ENCODE data around the gene ELMO1. TPM values are rescaled to one million over a fixed set of nuclear protein-coding genes. Genes with fewer than 3 reads are reported as not detected.

Gene ELMO1
- total RNA-seq, 1 donor from 2014 or later = 53.8 TPM

GRCh38 chr7:36875794-36876193 lies 572.9 kb downstream of the ELMO1 start:
- Histone ChIP-seq H3K27ac (no peak overlapping the region), H3K4me1 (no peaks in the 10 kb centered on the region), H3K36me3 (peaks cover 40% of the 10 kb centered on the region), H3K9me3 (no peaks in the 10 kb centered on the region), H3K27me3 (no peaks in the 10 kb centered on the region), H3K4me3 (no peak overlapping the region)
- intact Hi-C loops (cut with DNase I) = no loop called here
- TF ChIP-seq, protein P1, sequence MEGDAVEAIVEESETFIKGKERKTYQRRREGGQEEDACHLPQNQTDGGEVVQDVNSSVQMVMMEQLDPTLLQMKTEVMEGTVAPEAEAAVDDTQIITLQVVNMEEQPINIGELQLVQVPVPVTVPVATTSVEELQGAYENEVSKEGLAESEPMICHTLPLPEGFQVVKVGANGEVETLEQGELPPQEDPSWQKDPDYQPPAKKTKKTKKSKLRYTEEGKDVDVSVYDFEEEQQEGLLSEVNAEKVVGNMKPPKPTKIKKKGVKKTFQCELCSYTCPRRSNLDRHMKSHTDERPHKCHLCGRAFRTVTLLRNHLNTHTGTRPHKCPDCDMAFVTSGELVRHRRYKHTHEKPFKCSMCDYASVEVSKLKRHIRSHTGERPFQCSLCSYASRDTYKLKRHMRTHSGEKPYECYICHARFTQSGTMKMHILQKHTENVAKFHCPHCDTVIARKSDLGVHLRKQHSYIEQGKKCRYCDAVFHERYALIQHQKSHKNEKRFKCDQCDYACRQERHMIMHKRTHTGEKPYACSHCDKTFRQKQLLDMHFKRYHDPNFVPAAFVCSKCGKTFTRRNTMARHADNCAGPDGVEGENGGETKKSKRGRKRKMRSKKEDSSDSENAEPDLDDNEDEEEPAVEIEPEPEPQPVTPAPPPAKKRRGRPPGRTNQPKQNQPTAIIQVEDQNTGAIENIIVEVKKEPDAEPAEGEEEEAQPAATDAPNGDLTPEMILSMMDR (IDR thresholded peaks at IDR 0.05) = no peak
- DNase-seq (no peak), ATAC-seq (no peak)

DNA sequence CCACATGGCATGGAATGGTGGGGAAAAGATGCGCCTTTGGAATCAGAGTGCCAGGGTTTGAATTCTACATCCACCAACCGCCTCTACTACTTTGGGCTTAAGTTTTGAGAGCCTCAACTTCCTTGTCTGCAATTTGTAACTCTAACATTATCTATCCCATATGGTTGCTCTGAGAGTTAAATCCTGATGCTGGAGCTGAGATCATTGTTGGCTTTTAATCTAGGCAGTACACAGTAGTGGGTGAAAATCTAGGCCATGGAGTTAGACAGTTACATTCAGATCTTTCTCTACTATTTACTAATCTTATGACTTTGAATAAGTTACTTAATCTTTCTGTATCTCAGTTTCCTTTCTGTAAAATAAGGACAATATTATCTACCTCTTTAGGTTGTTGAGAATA lies 574.6 kb downstream of the ELMO1 start:
- Histone ChIP-seq H3K9me3 (no peaks in the 10 kb centered on the region), H3K36me3 (peaks cover 49% of the 10 kb centered on the region), H3K27me3 (no peaks in the 10 kb centered on the region), H3K4me1 (no peaks in the 10 kb centered on the region), H3K4me3 (no peak overlapping the region), H3K27ac (no peak overlapping the region)
- ATAC-seq = no peak
- TF ChIP-seq, protein P1 (IDR thresholded peaks at IDR 0.05) = no peak
- intact Hi-C loops (cut with DNase I) = no loop called here
- no peak for DNase-seq

DNA sequence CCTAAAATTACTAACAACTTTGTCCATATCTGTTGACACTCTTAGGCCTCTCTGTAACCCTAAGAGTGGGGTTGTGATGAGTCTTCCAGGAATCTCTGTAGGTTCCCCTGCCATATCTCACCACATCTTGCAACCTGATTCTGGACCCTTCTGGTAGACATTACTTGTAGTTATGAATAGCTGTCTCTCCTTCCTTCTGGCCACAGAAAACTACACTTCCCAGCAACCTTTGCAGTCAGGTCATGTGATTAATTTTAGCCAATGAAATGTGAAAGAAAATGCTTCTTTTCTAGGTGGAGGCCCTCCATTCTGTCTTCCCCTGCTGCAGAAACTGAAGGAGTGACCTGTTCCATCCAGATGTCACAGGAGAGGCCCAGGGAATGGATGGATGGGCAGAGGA lies 576.8 kb downstream of the ELMO1 start:
- intact Hi-C loops (cut with DNase I) = no loop called here
- ATAC-seq = no peak
- H3K27ac ChIP-seq = no peak overlapping the region
- H3K36me3 ChIP-seq = peaks cover 38% of the 10 kb centered on the region
- H3K4me3 ChIP-seq = no peak overlapping the region
- no peak for DNase-seq
- no peaks in the 10 kb centered on the region for H3K27me3 ChIP-seq
- no peaks in the 10 kb centered on the region for H3K4me1 ChIP-seq
- TF ChIP-seq, protein P1 (IDR thresholded peaks at IDR 0.05) = no peak
- H3K9me3 ChIP-seq = no peaks in the 10 kb centered on the region

GRCh38 chr7:36871355-36871738 lies 577.3 kb downstream of the ELMO1 start:
- intact Hi-C loops (cut with DNase I) = no loop called here
- ATAC-seq = no peak

GRCh38 chr7:36870625-36871354 lies 577.9 kb downstream of the ELMO1 start:
- H3K4me1 ChIP-seq = no peaks in the 10 kb centered on the region
- no peak overlapping the region for H3K27ac ChIP-seq
- no peak overlapping the region for H3K4me3 ChIP-seq
- ATAC-seq = no peak
- no peak for DNase-seq
- intact Hi-C loops (cut with DNase I) = no loop called here
- no peaks in the 10 kb centered on the region for H3K27me3 ChIP-seq
- H3K9me3 ChIP-seq = no peaks in the 10 kb centered on the region
- peaks cover 32% of the 10 kb centered on the region for H3K36me3 ChIP-seq
- TF ChIP-seq, protein P1 (IDR thresholded peaks at IDR 0.05) = no peak

More at GRCh38 chr7:36871355-36871738, 577.3 kb downstream of the ELMO1 start:
- no peak overlapping the region for H3K4me3 ChIP-seq
- TF ChIP-seq, protein P1 (IDR thresholded peaks at IDR 0.05) = no peak
- no peak overlapping the region for H3K27ac ChIP-seq
- H3K4me1 ChIP-seq = no peaks in the 10 kb centered on the region
- no peaks in the 10 kb centered on the region for H3K27me3 ChIP-seq
- H3K9me3 ChIP-seq = no peaks in the 10 kb centered on the region
- no peak for DNase-seq
- peaks cover 32% of the 10 kb centered on the region for H3K36me3 ChIP-seq
